RKO (cell line): ENCODE data around the gene TRIM8.

Source experiments
- DNase-seq: peaks from one replicate; pipeline ENCODE4 v3.0.0-alpha.2; 2016; ENCODE audit warnings: low spot score

Gene TRIM8

GRCh38 chr10:102633287-102633686 is 11.0 kb upstream of the TRIM8 start:
- no peak for DNase-seq

- DNase-seq = no peak
These were observed 10.4 kb upstream of the TRIM8 start for GRCh38 chr10:102633848-102634247.

- no peak for DNase-seq
These were observed 9.6 kb upstream of the TRIM8 start for GRCh38 chr10:102634686-102635085.

- no peak for DNase-seq
These were observed 8.9 kb upstream of the TRIM8 start for GRCh38 chr10:102635377-102635776.

GRCh38 chr10:102639537-102639936 is 4.7 kb upstream of the TRIM8 start:
- DNase-seq = no peak

GRCh38 chr10:102641402-102641801 is 2.9 kb upstream of the TRIM8 start:
- peak; percentile 13 for DNase-seq

GRCh38 chr10:102641880-102642735 is 2.2 kb upstream of the TRIM8 start:
- peak; percentile 98 for DNase-seq

GRCh38 chr10:102642736-102643335 is 1.4 kb upstream of the TRIM8 start:
- peak; percentile 46 for DNase-seq

GRCh38 chr10:102643336-102644065 is 778 bp upstream of the TRIM8 start:
- peak; percentile 73 for DNase-seq

- peak; percentile 92 for DNase-seq
These were observed 538 bp downstream of the TRIM8 start for GRCh38 chr10:102644646-102645387.

GRCh38 chr10:102645388-102645740 is 1.1 kb downstream of the TRIM8 start:
- DNase-seq = peak; percentile 85

GRCh38 chr10:102645741-102646609 is 1.7 kb downstream of the TRIM8 start:
- DNase-seq = peak; percentile 96

- no peak for DNase-seq
These were observed 2.5 kb downstream of the TRIM8 start for GRCh38 chr10:102646610-102647442.

- DNase-seq = no peak
These were observed 3.4 kb downstream of the TRIM8 start for GRCh38 chr10:102647443-102648268.

GRCh38 chr10:102648269-102648888 is 4.1 kb downstream of the TRIM8 start:
- no peak for DNase-seq

- DNase-seq = no peak
These were observed 4.9 kb downstream of the TRIM8 start for GRCh38 chr10:102648889-102649796.

- no peak for DNase-seq
These were observed 5.7 kb downstream of the TRIM8 start for GRCh38 chr10:102649797-102650654.
